AG09309 (cell line): ENCODE data around the gene PRR15L.

Experiments
- DNase-seq: peaks from one replicate; pipeline ENCODE4 v3.0.0-alpha.2; 2010; ENCODE audit warnings: low read depth
- H3K4me3 ChIP-seq: 2 replicates; pipeline ENCODE4 v1.5.1; 2011; ENCODE audit warnings: mild to moderate bottlenecking, low read depth, low read length, moderate library complexity; ENCODE audit not compliant: control insufficient read depth
- CTCF ChIP-seq: IDR thresholded peaks from 2 replicates; pipeline ENCODE4 v1.5.1; 2011; ENCODE audit warnings: mild to moderate bottlenecking, low read depth, low read length, inconsistent platforms; ENCODE audit not compliant: insufficient read depth, control insufficient read depth; ENCODE audit errors: missing control alignments

Gene PRR15L

GRCh38 chr17:47906443-47906842, 51.2 kb downstream of the PRR15L start:
- TF ChIP-seq CTCF, result no peak
- H3K4me3 ChIP-seq, result no peak overlapping the region
- DNase-seq, result no peak

- DNase-seq, result peak; percentile 60
- no peak for TF ChIP-seq CTCF
- H3K4me3 ChIP-seq, result no peak overlapping the region
These were observed 52.4 kb downstream of the PRR15L start for GRCh38 chr17:47905221-47905733.

DNA sequence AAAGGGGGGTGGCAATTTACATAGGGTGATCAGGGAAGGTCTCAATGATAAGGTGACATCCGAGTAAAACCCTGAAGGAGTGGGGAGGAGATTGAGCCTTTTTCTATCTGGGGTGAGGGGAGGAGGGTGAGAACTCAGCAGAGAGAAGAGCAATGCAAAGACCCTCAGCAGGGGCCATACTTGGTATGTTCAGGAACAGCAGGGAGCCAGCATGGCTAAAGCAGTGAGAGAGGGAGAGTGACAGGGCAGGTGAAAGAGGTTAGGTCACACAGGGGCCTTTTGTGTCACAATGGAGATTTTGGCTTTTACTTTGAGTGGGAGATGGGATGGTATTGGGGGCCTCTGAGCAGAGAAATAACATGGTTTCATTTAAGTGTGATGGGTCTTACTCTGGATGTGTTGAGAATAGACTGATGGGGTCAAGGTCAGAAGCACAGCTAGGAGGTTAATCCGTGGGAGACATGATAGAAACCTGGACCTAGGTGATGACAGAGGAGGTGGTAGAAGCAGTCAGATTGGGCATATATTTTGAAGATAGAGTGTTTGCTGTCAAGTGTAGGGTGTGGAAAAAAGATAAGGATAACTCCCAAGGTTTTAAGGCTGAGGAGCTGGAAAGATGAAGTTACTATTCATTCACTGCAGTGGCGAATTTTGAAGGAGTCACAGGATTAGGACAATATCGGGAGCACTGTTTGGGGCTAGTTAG, 55.5 kb downstream of the PRR15L start:
- TF ChIP-seq CTCF, result no peak
- no peak for DNase-seq
- no peak overlapping the region for H3K4me3 ChIP-seq
